ENCODE results near the gene LDLRAP1. TPM values are rescaled to one million over a fixed set of nuclear protein-coding genes. Genes with fewer than 3 reads are reported as not detected.

Gene LDLRAP1
- polyA plus RNA-seq, 1 donor from 2014 or later = 0.22 TPM

DNA sequence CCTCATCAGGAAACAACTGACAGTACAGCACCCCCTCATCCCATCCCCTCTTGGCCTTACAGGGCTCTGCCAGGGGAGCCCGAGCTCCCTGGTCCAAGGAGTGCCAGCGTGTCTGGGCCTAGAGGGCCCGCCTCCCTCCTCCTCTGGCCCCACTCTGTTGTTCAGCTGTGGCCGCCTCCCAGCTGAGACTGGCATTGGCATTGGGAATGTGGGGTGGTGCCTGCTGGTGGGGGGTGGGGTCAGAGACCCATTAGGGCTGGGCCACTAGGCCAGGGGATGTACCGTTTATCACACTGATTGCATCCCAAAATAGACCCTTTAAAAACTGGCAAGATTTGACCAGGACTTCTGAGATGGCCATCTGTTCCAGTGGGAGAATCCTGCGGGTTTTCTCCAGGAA, 1.4 kb downstream of the LDLRAP1 start:
- TF ChIP-seq EZH2 (IDR thresholded peaks at IDR 0.05; ENCODE audit: borderline replicate concordance, insufficient read depth, low read length, poor library complexity, severe bottlenecking) = no peak
- TF ChIP-seq RAD21 (conservative IDR thresholded peaks at IDR 0.05) = no peak
- no peak for TF ChIP-seq SMC3 (conservative IDR thresholded peaks at IDR 0.05; ENCODE audit: poor library complexity)
- no peak for TF ChIP-seq POLR2AphosphoS5 (IDR thresholded peaks at IDR 0.05)
- Histone ChIP-seq H3F3A (ENCODE audit: insufficient read depth, low read length, poor library complexity, severe bottlenecking) (no peaks in the 10 kb centered on the region), H3K27ac (ENCODE audit: low read length) (no peak overlapping the region), H3K9ac (ENCODE audit: low read length) (no peak overlapping the region), H3K79me2 (replicated peaks; ENCODE audit: insufficient read depth, low read length) (no peaks in the 10 kb centered on the region), H3K9me2 (ENCODE audit: insufficient read depth, low read length) (no peaks in the 10 kb centered on the region), H3K27me3 (ENCODE audit: insufficient read depth, low read depth, low read length) (peaks cover 35% of the 10 kb centered on the region), H3K4me3 (ENCODE audit: low read length) (no peak overlapping the region), H2AFZ (ENCODE audit: low read depth, low read length) (no peak overlapping the region), H3K9me3 (ENCODE audit: low read length) (no peaks in the 10 kb centered on the region), H3K36me3 (ENCODE audit: insufficient read depth, low read length) (no peaks in the 10 kb centered on the region), H4K20me1 (ENCODE audit: insufficient read depth) (no peaks in the 10 kb centered on the region), H3K4me2 (ENCODE audit: low read length) (no peak overlapping the region)

- H4K20me1 ChIP-seq (ENCODE audit: insufficient read depth) = no peaks in the 10 kb centered on the region
- no peak overlapping the region for H3K9ac ChIP-seq (ENCODE audit: low read length)
- no peak overlapping the region for H3K27ac ChIP-seq (ENCODE audit: low read length)
- no peaks in the 10 kb centered on the region for H3F3A ChIP-seq (ENCODE audit: insufficient read depth, low read length, poor library complexity, severe bottlenecking)
- no peaks in the 10 kb centered on the region for H3K36me3 ChIP-seq (ENCODE audit: insufficient read depth, low read length)
- H3K9me2 ChIP-seq (ENCODE audit: insufficient read depth, low read length) = no peaks in the 10 kb centered on the region
- peaks cover 35% of the 10 kb centered on the region for H3K27me3 ChIP-seq (ENCODE audit: insufficient read depth, low read depth, low read length)
- no peak overlapping the region for H3K4me3 ChIP-seq (ENCODE audit: low read length)
- H3K79me2 ChIP-seq (replicated peaks; ENCODE audit: insufficient read depth, low read length) = no peaks in the 10 kb centered on the region
- H3K9me3 ChIP-seq (ENCODE audit: low read length) = no peaks in the 10 kb centered on the region
- H3K4me2 ChIP-seq (ENCODE audit: low read length) = no peak overlapping the region
- TF ChIP-seq CTCF (IDR thresholded peaks at IDR 0.05; ENCODE audit: poor library complexity, severe bottlenecking) (no peak), MXI1 (conservative IDR thresholded peaks at IDR 0.05; ENCODE audit: poor library complexity, severe bottlenecking) (no peak), POLR2AphosphoS5 (IDR thresholded peaks at IDR 0.05) (no peak), TAF1 (IDR thresholded peaks at IDR 0.05; ENCODE audit: low read depth) (no peak), EP300 (conservative IDR thresholded peaks at IDR 0.05; ENCODE audit: poor library complexity, severe bottlenecking) (no peak), REST (IDR thresholded peaks at IDR 0.05; ENCODE audit: borderline replicate concordance) (no peak), SMC3 (conservative IDR thresholded peaks at IDR 0.05; ENCODE audit: poor library complexity) (no peak), EZH2 (IDR thresholded peaks at IDR 0.05; ENCODE audit: borderline replicate concordance, insufficient read depth, low read length, poor library complexity, severe bottlenecking) (no peak), RAD21 (conservative IDR thresholded peaks at IDR 0.05) (no peak)
- no peak overlapping the region for H2AFZ ChIP-seq (ENCODE audit: low read depth, low read length)
Observed at GRCh38 chr1:25545767-25546166, 2.4 kb downstream of the LDLRAP1 start.
